Measurements from ENCODE around the gene RNF217.

The RNF217 gene

GRCh38 chr6:125095580-125096301 lies 133.5 kb downstream of the RNF217 start:
- no peak for DNase-seq (ENCODE audit: low read depth in 2 of 2, low spot score in 1 of 2)

GRCh38 chr6:125097186-125097585 lies 134.9 kb downstream of the RNF217 start:
- DNase-seq (ENCODE audit: low read depth in 2 of 2, low spot score in 1 of 2), result no peak

- no peak for DNase-seq (ENCODE audit: low read depth in 2 of 2, low spot score in 1 of 2)
Measured at GRCh38 chr6:125098253-125098652, 136.0 kb downstream of the RNF217 start.

GRCh38 chr6:125099211-125100073 lies 137.2 kb downstream of the RNF217 start:
- no peak for DNase-seq (ENCODE audit: low read depth in 2 of 2, low spot score in 1 of 2)

- DNase-seq (ENCODE audit: low read depth in 2 of 2, low spot score in 1 of 2), result no peak
Measured at GRCh38 chr6:125100074-125100652, 137.9 kb downstream of the RNF217 start.

GRCh38 chr6:125101128-125101527 lies 138.9 kb downstream of the RNF217 start:
- DNase-seq (ENCODE audit: low read depth in 2 of 2, low spot score in 1 of 2), result no peak

- no peak for DNase-seq (ENCODE audit: low read depth in 2 of 2, low spot score in 1 of 2)
Measured at GRCh38 chr6:125101631-125102030, 139.4 kb downstream of the RNF217 start.

- no peak for DNase-seq (ENCODE audit: low read depth in 2 of 2, low spot score in 1 of 2)
Measured at GRCh38 chr6:125102411-125102810, 140.2 kb downstream of the RNF217 start.

GRCh38 chr6:125102891-125103290 lies 140.7 kb downstream of the RNF217 start:
- DNase-seq (ENCODE audit: low read depth in 2 of 2, low spot score in 1 of 2), result no peak

GRCh38 chr6:125104425-125104824 lies 142.2 kb downstream of the RNF217 start:
- DNase-seq (ENCODE audit: low read depth in 2 of 2, low spot score in 1 of 2), result no peak

- DNase-seq (ENCODE audit: low read depth in 2 of 2, low spot score in 1 of 2), result no peak
Measured at GRCh38 chr6:125107048-125107447, 144.8 kb downstream of the RNF217 start.

- DNase-seq (ENCODE audit: low read depth in 2 of 2, low spot score in 1 of 2), result no peak
Measured at GRCh38 chr6:125107896-125108295, 145.7 kb downstream of the RNF217 start.

GRCh38 chr6:125110056-125110455 lies 147.8 kb downstream of the RNF217 start:
- no peak for DNase-seq (ENCODE audit: low read depth in 2 of 2, low spot score in 1 of 2)

- no peak for DNase-seq (ENCODE audit: low read depth in 2 of 2, low spot score in 1 of 2)
Measured at GRCh38 chr6:125111219-125111983, 149.2 kb downstream of the RNF217 start.

- DNase-seq (ENCODE audit: low read depth in 2 of 2, low spot score in 1 of 2), result no peak
Measured at GRCh38 chr6:125112934-125113333, 150.7 kb downstream of the RNF217 start.

- DNase-seq (ENCODE audit: low read depth in 2 of 2, low spot score in 1 of 2), result no peak
Measured at GRCh38 chr6:125114248-125114858, 152.1 kb downstream of the RNF217 start.

- no peak for DNase-seq (ENCODE audit: low read depth in 2 of 2, low spot score in 1 of 2)
Measured at GRCh38 chr6:125116170-125116569, 153.9 kb downstream of the RNF217 start.

GRCh38 chr6:125116710-125117109 lies 154.5 kb downstream of the RNF217 start:
- DNase-seq (ENCODE audit: low read depth in 2 of 2, low spot score in 1 of 2), result no peak

- DNase-seq (ENCODE audit: low read depth in 2 of 2, low spot score in 1 of 2), result no peak
Measured at GRCh38 chr6:125117818-125118217, 155.6 kb downstream of the RNF217 start.

GRCh38 chr6:125120054-125120590 lies 157.9 kb downstream of the RNF217 start:
- DNase-seq (ENCODE audit: low read depth in 2 of 2, low spot score in 1 of 2), result no peak

- DNase-seq (ENCODE audit: low read depth in 2 of 2, low spot score in 1 of 2), result no peak
Measured at GRCh38 chr6:125121894-125122293, 159.7 kb downstream of the RNF217 start.
